ENCODE results near the gene RHBDF1. TPM values are rescaled to one million over a fixed set of nuclear protein-coding genes. Genes with fewer than 3 reads are reported as not detected.

Gene RHBDF1
- total and polyA plus RNA-seq, 2 experiments from 2014 or later = 27.9 to 28.2 TPM

DNA sequence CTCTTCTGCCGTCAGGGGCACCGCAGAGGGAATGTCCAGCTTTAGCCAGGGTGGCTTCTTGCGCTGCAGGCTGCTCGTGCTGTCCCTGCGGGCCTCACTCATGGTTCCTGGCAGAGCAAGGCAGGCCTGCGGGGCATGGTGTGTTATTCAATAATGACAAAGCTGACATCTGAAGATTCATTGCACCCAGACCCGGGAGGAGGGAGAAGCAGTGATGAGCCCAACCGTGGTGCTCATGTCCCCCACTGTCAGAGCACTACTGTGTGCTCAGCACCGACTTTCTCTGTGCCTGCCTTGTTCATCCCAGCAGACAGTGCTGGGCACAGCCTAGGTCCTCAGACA, 7.5 kb downstream of the RHBDF1 start:
- no peak for DNase-seq (ENCODE audit: low read depth in 1 of 2, low spot score in 1 of 2)
- peaks cover 4% of the 10 kb centered on the region for H3K36me3 ChIP-seq
- no peaks in the 10 kb centered on the region for H3K27me3 ChIP-seq
- H3K4me3 ChIP-seq = no peak overlapping the region
- TF ChIP-seq, protein P1, sequence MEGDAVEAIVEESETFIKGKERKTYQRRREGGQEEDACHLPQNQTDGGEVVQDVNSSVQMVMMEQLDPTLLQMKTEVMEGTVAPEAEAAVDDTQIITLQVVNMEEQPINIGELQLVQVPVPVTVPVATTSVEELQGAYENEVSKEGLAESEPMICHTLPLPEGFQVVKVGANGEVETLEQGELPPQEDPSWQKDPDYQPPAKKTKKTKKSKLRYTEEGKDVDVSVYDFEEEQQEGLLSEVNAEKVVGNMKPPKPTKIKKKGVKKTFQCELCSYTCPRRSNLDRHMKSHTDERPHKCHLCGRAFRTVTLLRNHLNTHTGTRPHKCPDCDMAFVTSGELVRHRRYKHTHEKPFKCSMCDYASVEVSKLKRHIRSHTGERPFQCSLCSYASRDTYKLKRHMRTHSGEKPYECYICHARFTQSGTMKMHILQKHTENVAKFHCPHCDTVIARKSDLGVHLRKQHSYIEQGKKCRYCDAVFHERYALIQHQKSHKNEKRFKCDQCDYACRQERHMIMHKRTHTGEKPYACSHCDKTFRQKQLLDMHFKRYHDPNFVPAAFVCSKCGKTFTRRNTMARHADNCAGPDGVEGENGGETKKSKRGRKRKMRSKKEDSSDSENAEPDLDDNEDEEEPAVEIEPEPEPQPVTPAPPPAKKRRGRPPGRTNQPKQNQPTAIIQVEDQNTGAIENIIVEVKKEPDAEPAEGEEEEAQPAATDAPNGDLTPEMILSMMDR (IDR thresholded peaks at IDR 0.05; ENCODE audit: low read depth, low read length) = no peak
- no peaks in the 10 kb centered on the region for H3K9me3 ChIP-seq (ENCODE audit: low read depth)
- H3K4me1 ChIP-seq (ENCODE audit: low read depth) = no peaks in the 10 kb centered on the region
- no peak overlapping the region for H3K27ac ChIP-seq

DNA sequence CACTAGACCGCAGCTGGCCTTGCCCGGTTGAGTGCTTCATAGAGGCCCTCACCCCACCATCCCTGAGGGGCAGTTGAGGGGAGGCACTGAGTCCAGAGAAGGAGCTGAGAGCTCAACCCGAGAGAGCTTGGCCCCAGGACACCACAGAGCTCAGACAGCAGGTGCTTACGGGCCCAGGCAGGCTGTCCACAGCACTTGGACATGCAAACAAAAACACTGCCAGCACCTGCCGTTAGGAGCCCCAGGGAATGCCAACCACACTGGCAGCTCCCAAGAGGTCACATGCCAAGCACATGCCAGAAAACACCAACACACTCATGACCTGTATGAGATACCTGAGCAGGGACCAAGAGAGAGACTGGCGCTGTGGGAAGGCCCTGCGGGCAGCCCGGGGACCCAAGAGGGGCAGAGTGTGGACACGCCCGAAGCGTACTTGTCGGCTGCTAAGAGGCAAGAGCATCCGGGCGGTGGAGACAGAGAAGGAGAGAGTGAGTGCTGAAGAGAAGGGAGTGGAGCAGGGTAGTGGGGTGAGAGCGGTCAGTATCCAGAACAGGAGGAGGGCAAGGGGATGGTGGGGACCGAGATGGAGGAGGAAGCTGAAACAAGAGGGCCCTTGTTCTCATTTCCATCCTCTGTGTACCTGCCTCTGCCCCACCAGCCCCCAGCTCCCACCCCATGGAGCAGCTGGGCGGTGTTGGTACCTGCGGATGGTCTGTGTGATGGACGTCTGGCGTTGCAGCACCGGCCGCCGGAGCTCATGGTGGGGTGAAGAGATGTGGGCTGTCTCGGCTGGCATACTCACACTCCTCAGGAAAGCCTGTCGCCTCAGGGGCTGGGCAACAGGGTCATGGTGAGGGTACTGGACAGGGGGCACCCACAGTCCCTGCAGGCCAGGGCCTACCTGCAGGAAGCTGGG, 8.2 kb downstream of the RHBDF1 start:
- no peaks in the 10 kb centered on the region for H3K27me3 ChIP-seq
- TF ChIP-seq, protein P1 (IDR thresholded peaks at IDR 0.05; ENCODE audit: low read depth, low read length) = no peak
- no peak overlapping the region for H3K27ac ChIP-seq
- no peaks in the 10 kb centered on the region for H3K9me3 ChIP-seq (ENCODE audit: low read depth)
- H3K36me3 ChIP-seq = peaks cover 4% of the 10 kb centered on the region
- DNase-seq (ENCODE audit: low read depth in 1 of 2, low spot score in 1 of 2) = no peak
- no peaks in the 10 kb centered on the region for H3K4me1 ChIP-seq (ENCODE audit: low read depth)
- no peak overlapping the region for H3K4me3 ChIP-seq

DNA sequence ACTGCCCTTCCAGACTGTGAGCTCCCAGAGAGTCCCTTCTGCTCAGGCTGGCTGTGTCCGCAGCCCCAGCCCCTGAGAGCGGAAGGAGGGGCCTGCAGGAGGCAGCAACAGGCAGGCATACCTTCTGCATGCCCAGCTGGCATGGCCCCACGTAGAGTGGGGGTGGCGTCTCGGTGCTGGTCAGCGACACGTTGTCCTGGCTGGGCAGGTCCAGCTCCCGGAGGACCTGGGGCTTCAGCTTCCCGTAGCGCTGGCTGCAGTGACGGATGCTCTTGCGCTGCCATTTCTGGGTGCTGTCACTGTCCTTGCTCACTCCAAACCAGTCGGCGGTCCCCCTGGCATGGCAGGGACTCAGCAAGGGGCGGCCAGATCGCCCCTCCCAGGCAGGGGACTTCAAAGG, 9.0 kb downstream of the RHBDF1 start:
- no peaks in the 10 kb centered on the region for H3K27me3 ChIP-seq
- TF ChIP-seq, protein P1 (IDR thresholded peaks at IDR 0.05; ENCODE audit: low read depth, low read length) = no peak
- no peak for DNase-seq (ENCODE audit: low read depth in 1 of 2, low spot score in 1 of 2)
- H3K4me3 ChIP-seq = no peak overlapping the region
- H3K27ac ChIP-seq = no peak overlapping the region
- peaks cover 7% of the 10 kb centered on the region for H3K36me3 ChIP-seq
- no peaks in the 10 kb centered on the region for H3K4me1 ChIP-seq (ENCODE audit: low read depth)
- no peaks in the 10 kb centered on the region for H3K9me3 ChIP-seq (ENCODE audit: low read depth)

DNA sequence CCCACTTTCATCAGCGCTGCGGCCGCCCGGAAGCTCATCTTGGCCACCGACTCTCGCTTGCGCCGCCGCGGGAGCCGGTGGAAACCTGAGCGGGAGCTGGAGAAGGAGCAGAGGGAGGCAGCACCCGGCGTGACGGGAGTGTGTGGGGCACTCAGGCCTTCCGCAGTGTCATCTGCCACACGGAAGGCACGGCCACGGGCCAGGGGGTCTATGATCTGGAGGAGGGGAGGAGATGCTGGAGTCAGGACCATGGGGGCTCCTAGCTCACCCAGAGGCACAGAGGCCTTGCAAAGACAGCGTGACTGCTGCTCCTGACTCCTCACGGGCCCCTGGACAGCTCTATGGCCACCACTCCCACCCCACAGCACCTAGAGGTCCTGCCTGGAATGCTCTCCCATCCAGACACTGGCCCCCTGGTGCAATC, 9.5 kb downstream of the RHBDF1 start:
- Histone ChIP-seq H3K4me1 (ENCODE audit: low read depth) (no peaks in the 10 kb centered on the region), H3K27ac (no peak overlapping the region), H3K36me3 (peaks cover 8% of the 10 kb centered on the region), H3K9me3 (ENCODE audit: low read depth) (no peaks in the 10 kb centered on the region), H3K4me3 (no peak overlapping the region), H3K27me3 (no peaks in the 10 kb centered on the region)
- no peak for DNase-seq (ENCODE audit: low read depth in 1 of 2, low spot score in 1 of 2)
- TF ChIP-seq, protein P1 (IDR thresholded peaks at IDR 0.05; ENCODE audit: low read depth, low read length) = no peak

DNA sequence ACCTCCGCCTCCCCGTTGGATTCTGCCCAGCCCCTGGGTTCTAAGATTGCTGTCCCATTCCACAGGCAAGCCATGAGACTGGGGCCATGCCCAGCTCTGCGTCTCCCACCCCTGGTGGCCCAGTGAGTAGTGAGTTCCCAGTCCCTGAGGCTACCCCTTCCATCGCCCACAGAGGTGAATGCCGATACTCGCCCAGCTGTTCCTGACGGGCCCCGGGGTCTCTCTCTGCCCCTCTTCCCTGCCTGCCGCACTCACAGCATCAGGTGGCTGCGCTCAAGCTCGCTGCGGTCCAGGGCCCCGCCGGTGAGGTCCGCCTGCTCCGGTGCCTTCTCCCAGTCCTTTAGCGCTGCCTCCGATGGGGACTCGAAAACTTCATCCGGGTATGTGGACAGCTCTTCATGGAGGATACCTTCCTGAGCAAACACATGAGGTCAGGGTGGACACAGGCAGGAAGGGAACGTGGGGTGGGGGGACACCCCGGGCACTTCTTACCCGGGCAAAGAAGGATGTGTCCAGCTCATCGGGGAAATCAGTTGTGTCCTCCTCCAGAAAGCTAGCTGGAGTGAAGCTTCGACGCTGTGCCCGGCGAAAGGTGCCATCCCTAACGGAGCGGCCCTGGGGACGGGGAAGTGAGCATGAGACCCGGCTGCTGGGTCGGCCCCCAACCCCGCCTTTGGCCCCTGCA, 10.0 kb downstream of the RHBDF1 start:
- H3K36me3 ChIP-seq = peaks cover 11% of the 10 kb centered on the region
- H3K9me3 ChIP-seq (ENCODE audit: low read depth) = no peaks in the 10 kb centered on the region

More for the DNA sequence above, 10.0 kb downstream of the RHBDF1 start:
- Histone ChIP-seq H3K27ac (no peak overlapping the region), H3K4me1 (ENCODE audit: low read depth) (no peaks in the 10 kb centered on the region), H3K27me3 (no peaks in the 10 kb centered on the region), H3K4me3 (no peak overlapping the region)
- DNase-seq (ENCODE audit: low read depth in 1 of 2, low spot score in 1 of 2) = no peak
- TF ChIP-seq, protein P1 (IDR thresholded peaks at IDR 0.05; ENCODE audit: low read depth, low read length) = no peak
